ENCODE results near the gene PPP6R2.

The PPP6R2 gene

GRCh38 chr22:50417411-50418210 lies 74.5 kb downstream of the PPP6R2 start:
- DNase-seq (ENCODE audit: low read depth) = no peak
- no peak for TF ChIP-seq CTCF (IDR thresholded peaks at IDR 0.05; ENCODE audit: control insufficient read depth, extremely low read depth, insufficient read depth)

GRCh38 chr22:50418624-50419023 lies 75.5 kb downstream of the PPP6R2 start:
- DNase-seq (ENCODE audit: low read depth) = no peak
- no peak overlapping the region for H3K4me3 ChIP-seq (ENCODE audit: low read depth, low read length)
- no peak for TF ChIP-seq CTCF (IDR thresholded peaks at IDR 0.05; ENCODE audit: control insufficient read depth, extremely low read depth, insufficient read depth)

More at GRCh38 chr22:50417411-50418210, 74.5 kb downstream of the PPP6R2 start:
- H3K4me3 ChIP-seq (ENCODE audit: low read depth, low read length) = no peak overlapping the region

- DNase-seq (ENCODE audit: low read depth) = no peak
- TF ChIP-seq CTCF (IDR thresholded peaks at IDR 0.05; ENCODE audit: control insufficient read depth, extremely low read depth, insufficient read depth) = no peak
- no peak overlapping the region for H3K4me3 ChIP-seq (ENCODE audit: low read depth, low read length)
Measured at GRCh38 chr22:50419116-50419515, 76.0 kb downstream of the PPP6R2 start.

- TF ChIP-seq CTCF (IDR thresholded peaks at IDR 0.05; ENCODE audit: control insufficient read depth, extremely low read depth, insufficient read depth) = no peak
- DNase-seq (ENCODE audit: low read depth) = no peak
- H3K4me3 ChIP-seq (ENCODE audit: low read depth, low read length) = no peak overlapping the region
Measured at GRCh38 chr22:50420015-50420414, 76.9 kb downstream of the PPP6R2 start.

GRCh38 chr22:50420581-50420980 lies 77.5 kb downstream of the PPP6R2 start:
- TF ChIP-seq CTCF (IDR thresholded peaks at IDR 0.05; ENCODE audit: control insufficient read depth, extremely low read depth, insufficient read depth) = no peak
- H3K4me3 ChIP-seq (ENCODE audit: low read depth, low read length) = no peak overlapping the region
- no peak for DNase-seq (ENCODE audit: low read depth)

GRCh38 chr22:50422046-50422445 lies 78.9 kb downstream of the PPP6R2 start:
- no peak overlapping the region for H3K4me3 ChIP-seq (ENCODE audit: low read depth, low read length)
- no peak for TF ChIP-seq CTCF (IDR thresholded peaks at IDR 0.05; ENCODE audit: control insufficient read depth, extremely low read depth, insufficient read depth)
- no peak for DNase-seq (ENCODE audit: low read depth)

Measured in LNCaP clone FGC (cell line).